NCI-H446 treated with DMSO at 0.1 percent for 48 hours (cell line): ENCODE results near the gene TBL1X.

ENCODE experiments used
- DNase-seq: peaks from one replicate; lab custom pipeline; 2025; lab: John Stamatoyannopoulos, UW

The TBL1X gene

DNA sequence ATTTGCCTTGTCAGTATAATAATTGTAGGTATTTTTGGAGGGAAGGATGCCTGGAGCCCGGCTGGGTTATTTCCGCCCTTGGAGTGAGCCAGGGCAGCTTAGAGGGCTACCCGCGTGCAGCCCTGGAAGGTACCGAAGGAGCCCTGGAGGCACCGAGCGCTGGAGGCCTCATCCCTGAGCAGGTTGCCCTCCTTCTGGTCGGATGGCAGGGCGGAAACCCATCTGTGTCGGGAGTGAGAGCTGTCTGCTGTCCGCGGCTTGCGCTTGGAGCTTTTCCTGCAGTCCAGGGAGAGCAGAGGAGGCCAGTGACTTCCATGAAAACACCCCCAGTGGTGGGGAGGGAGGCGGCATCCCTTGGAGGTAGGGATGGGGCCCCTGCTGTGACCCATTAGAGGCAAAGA is 122.1 kb downstream of the TBL1X start:
- no peak for DNase-seq

GRCh38 chrX:9587642-9588041 is 122.8 kb downstream of the TBL1X start:
- no peak for DNase-seq

DNA sequence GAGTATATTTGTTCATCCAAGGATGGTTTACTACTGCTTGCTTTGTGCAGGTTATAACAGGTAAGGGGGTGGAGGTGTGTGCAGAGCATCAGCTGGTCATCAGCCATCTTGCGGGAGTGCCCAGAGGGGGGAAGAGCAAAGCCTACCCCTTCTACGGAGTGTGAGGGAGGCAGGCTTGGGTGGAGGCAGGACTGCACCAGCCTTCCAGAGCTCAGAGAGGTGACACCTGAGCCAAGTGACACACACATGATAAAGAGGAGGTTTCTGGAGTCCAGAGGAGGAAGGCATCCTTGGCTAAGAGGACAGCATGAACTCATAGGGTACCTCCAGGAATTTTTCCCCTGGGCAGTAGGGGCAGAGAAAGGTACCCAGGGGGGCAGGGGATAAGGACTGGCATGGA is 126.6 kb downstream of the TBL1X start:
- no peak for DNase-seq

DNA sequence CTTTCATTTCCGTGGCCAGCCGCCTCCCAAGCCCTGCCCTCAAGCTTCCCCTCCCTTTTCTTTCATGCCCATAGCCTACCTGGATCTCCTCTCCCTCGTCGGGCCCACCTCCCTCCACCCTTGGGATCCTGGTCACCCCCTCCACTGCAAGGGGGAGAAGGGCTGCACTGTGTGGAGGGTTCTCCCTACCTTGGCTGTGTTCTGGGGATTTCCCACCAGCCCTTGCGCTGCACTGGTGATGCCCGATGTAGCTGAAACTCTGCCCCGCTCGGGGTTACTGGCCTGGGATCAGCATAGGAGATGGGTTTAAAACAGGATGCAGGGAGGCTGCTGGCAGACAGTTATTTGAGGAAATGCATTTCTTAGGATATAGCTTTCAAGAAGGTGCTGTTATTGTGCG is 128.9 kb downstream of the TBL1X start:
- no peak for DNase-seq

- no peak for DNase-seq
Observed at GRCh38 chrX:9595174-9595573, 130.3 kb downstream of the TBL1X start.

GRCh38 chrX:9596837-9597236 is 132.0 kb downstream of the TBL1X start:
- no peak for DNase-seq

GRCh38 chrX:9597361-9598035 is 132.6 kb downstream of the TBL1X start:
- DNase-seq: no peak

DNA sequence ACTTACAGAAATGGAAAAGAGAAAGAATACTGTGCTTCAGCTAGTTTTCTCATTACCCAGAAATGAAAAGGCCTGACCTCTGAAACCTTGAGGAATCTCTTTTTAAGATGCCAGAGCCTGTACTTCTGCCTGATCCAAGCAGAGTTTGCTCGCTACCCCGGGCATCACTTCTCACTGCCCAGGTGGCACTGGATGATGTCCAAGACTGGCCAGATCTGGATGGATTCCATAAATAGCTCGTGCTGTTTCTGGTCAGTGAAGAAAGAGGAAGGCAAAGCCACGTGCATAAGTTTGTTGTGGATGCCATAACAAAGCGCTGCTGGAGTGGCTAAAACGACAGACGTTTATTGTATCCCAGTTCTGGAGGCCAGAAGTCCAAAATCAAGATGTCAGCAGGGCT is 133.5 kb downstream of the TBL1X start:
- no peak for DNase-seq

GRCh38 chrX:9604111-9604907 is 139.5 kb downstream of the TBL1X start:
- no peak for DNase-seq

DNA sequence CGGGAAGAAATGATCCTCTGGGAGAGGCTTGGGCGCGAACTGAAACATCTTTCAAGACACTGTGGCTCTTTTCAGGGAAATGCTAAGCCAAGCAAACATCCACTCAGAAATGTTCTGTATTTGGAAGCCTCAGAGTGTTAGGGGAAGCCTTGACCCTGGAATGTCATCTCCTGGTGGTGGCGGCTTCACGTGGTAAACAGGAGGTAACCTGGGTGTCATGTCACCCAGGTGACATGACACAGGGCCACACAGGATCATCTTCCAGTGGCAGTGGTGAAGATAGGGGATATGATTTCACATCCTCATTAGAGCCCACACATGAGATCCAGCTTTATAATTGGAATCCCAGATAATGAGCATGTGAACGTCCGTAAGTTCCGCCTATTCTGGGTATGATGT is 140.0 kb downstream of the TBL1X start:
- no peak for DNase-seq

DNA sequence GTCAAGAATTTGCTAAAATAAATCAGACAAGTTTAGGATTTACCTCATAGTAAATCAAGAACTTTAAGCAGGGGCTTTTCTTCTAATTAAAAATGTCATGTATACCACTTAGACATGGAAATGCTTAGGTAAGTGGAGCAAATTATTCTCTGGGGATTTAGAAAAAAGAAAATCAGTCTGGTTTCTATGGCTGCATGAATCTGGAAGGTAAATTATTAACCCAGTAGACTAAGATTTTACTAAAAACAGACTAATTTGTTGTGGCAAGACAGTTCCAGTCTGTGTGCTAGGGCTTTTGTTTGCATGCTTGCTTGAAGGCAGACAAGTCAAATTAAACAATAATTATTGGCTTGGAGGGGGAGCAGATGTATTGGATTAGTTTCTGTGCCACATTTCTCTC is 140.6 kb downstream of the TBL1X start:
- DNase-seq: no peak

- DNase-seq: no peak
Observed at GRCh38 chrX:9606971-9607370, 142.1 kb downstream of the TBL1X start.

GRCh38 chrX:9609499-9609898 is 144.6 kb downstream of the TBL1X start:
- no peak for DNase-seq

- peak; percentile 24 for DNase-seq
Observed at GRCh38 chrX:9609987-9610386, 145.1 kb downstream of the TBL1X start.

- DNase-seq: no peak
Observed at GRCh38 chrX:9610771-9611392, 146.0 kb downstream of the TBL1X start.

- DNase-seq: no peak
Observed at GRCh38 chrX:9611436-9612145, 146.7 kb downstream of the TBL1X start.

- DNase-seq: no peak
Observed at GRCh38 chrX:9612146-9612505, 147.3 kb downstream of the TBL1X start.

- DNase-seq: no peak
Observed at GRCh38 chrX:9614016-9614415, 149.2 kb downstream of the TBL1X start.

DNA sequence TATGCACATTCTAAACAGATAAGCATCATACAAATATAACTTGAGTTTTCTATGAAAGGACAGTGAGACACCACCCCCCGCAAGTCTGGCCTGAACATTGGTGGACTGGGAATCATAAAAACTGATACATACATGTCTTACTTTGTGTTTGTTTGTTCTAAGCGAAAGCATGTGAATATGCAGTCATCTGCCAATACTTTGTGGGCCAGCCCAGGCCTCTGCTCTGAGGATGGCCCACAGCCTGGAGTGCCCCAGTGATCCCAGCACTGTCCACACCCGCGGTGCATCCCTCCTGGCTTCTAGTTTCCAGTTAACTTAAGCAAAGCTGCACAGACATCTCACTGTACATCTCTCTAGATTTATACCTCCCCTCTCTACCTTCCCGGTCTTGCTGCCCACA is 154.3 kb downstream of the TBL1X start:
- DNase-seq: no peak

GRCh38 chrX:9619581-9619980 is 154.7 kb downstream of the TBL1X start:
- DNase-seq: no peak

GRCh38 chrX:9622128-9622527 is 157.3 kb downstream of the TBL1X start:
- no peak for DNase-seq

GRCh38 chrX:9626379-9626778 is 161.5 kb downstream of the TBL1X start:
- no peak for DNase-seq

GRCh38 chrX:9627922-9628321 is 163.1 kb downstream of the TBL1X start:
- no peak for DNase-seq
